ENCODE measurements around the gene CSMD2.

The CSMD2 gene

GRCh38 chr1:34050709-34051485, 114.1 kb downstream of the CSMD2 start:
- ChIA-PET CTCF (interaction anchor here (0.7 kb wide), 1 partner anchor 418 kb away, joined by 3 read pairs; no protein-coding TSS in a partner anchor), POLR2A (no interaction called here)
- no peak for DNase-seq (ENCODE audit: extremely low spot score)
- TF ChIP-seq ZNF384 (IDR thresholded peaks at IDR 0.05) (no peak), FOXM1 (IDR thresholded peaks at IDR 0.05; ENCODE audit: borderline replicate concordance) (no peak), BHLHE40 (IDR thresholded peaks at IDR 0.05; ENCODE audit: borderline replicate concordance) (no peak), ARNT (IDR thresholded peaks at IDR 0.05) (no peak), FOXA1 (IDR thresholded peaks at IDR 0.05) (no peak), TARDBP (IDR thresholded peaks at IDR 0.05) (no peak), PKNOX1 (IDR thresholded peaks at IDR 0.05) (no peak), NFRKB (IDR thresholded peaks at IDR 0.05) (no peak), LEF1 (IDR thresholded peaks at IDR 0.05; ENCODE audit: borderline replicate concordance) (no peak), ELF4 (IDR thresholded peaks at IDR 0.05) (no peak), SP1 (IDR thresholded peaks at IDR 0.05) (no peak), HDGF (IDR thresholded peaks at IDR 0.05; ENCODE audit: borderline replicate concordance) (no peak), SUZ12 (IDR thresholded peaks at IDR 0.05) (no peak), CTBP1 (IDR thresholded peaks at IDR 0.05; ENCODE audit: borderline replicate concordance) (no peak), L3MBTL2 (conservative IDR thresholded peaks at IDR 0.05) (no peak)

- TF ChIP-seq FOXA1 (IDR thresholded peaks at IDR 0.05) (no peak), FOXK2 (IDR thresholded peaks at IDR 0.05) (no peak), L3MBTL2 (conservative IDR thresholded peaks at IDR 0.05) (no peak), ARNT (IDR thresholded peaks at IDR 0.05) (no peak), BHLHE40 (IDR thresholded peaks at IDR 0.05; ENCODE audit: borderline replicate concordance) (no peak), LEF1 (IDR thresholded peaks at IDR 0.05; ENCODE audit: borderline replicate concordance) (no peak), ZNF384 (IDR thresholded peaks at IDR 0.05) (no peak), FOXM1 (IDR thresholded peaks at IDR 0.05; ENCODE audit: borderline replicate concordance) (no peak), CTBP1 (IDR thresholded peaks at IDR 0.05; ENCODE audit: borderline replicate concordance) (no peak), HDGF (IDR thresholded peaks at IDR 0.05; ENCODE audit: borderline replicate concordance) (no peak), PKNOX1 (IDR thresholded peaks at IDR 0.05) (no peak), NFRKB (IDR thresholded peaks at IDR 0.05) (no peak), ELF4 (IDR thresholded peaks at IDR 0.05) (no peak)
- ChIA-PET POLR2A (no interaction called here), CTCF (interaction anchor here (0.7 kb wide), 1 partner anchor 417 kb away, joined by 3 read pairs; no protein-coding TSS in a partner anchor)
- no peak for DNase-seq (ENCODE audit: extremely low spot score)
Observed at GRCh38 chr1:34049994-34050393, 115.0 kb downstream of the CSMD2 start.

GRCh38 chr1:34049477-34049876, 115.6 kb downstream of the CSMD2 start:
- TF ChIP-seq NFRKB (IDR thresholded peaks at IDR 0.05) (no peak), SUZ12 (IDR thresholded peaks at IDR 0.05) (no peak), ZNF384 (IDR thresholded peaks at IDR 0.05) (no peak), FOXK2 (IDR thresholded peaks at IDR 0.05) (no peak), LEF1 (IDR thresholded peaks at IDR 0.05; ENCODE audit: borderline replicate concordance) (no peak), CTBP1 (IDR thresholded peaks at IDR 0.05; ENCODE audit: borderline replicate concordance) (no peak), FOXM1 (IDR thresholded peaks at IDR 0.05; ENCODE audit: borderline replicate concordance) (no peak), ARNT (IDR thresholded peaks at IDR 0.05) (no peak), L3MBTL2 (conservative IDR thresholded peaks at IDR 0.05) (no peak), SP1 (IDR thresholded peaks at IDR 0.05) (no peak)
- DNase-seq (ENCODE audit: extremely low spot score) = no peak
- ChIA-PET CTCF (no interaction called here), POLR2A (no interaction called here)

- TF ChIP-seq ELF4 (IDR thresholded peaks at IDR 0.05) (no peak), CTBP1 (IDR thresholded peaks at IDR 0.05; ENCODE audit: borderline replicate concordance) (no peak), BHLHE40 (IDR thresholded peaks at IDR 0.05; ENCODE audit: borderline replicate concordance) (no peak), L3MBTL2 (conservative IDR thresholded peaks at IDR 0.05) (no peak), NFRKB (IDR thresholded peaks at IDR 0.05) (no peak), FOXM1 (IDR thresholded peaks at IDR 0.05; ENCODE audit: borderline replicate concordance) (no peak), SUZ12 (IDR thresholded peaks at IDR 0.05) (no peak), TARDBP (IDR thresholded peaks at IDR 0.05) (no peak), LEF1 (IDR thresholded peaks at IDR 0.05; ENCODE audit: borderline replicate concordance) (no peak), FOXA1 (IDR thresholded peaks at IDR 0.05) (no peak), PKNOX1 (IDR thresholded peaks at IDR 0.05) (no peak), FOXK2 (IDR thresholded peaks at IDR 0.05) (no peak)
- ChIA-PET POLR2A (no interaction called here), CTCF (no interaction called here)
- DNase-seq (ENCODE audit: extremely low spot score) = no peak
Observed at GRCh38 chr1:34037856-34038255, 127.2 kb downstream of the CSMD2 start.

- no peak for TF ChIP-seq FOXA1 (IDR thresholded peaks at IDR 0.05)
- TF ChIP-seq FOXK2 (IDR thresholded peaks at IDR 0.05) = no peak
- TF ChIP-seq PKNOX1 (IDR thresholded peaks at IDR 0.05) = no peak
- no peak for TF ChIP-seq ARNT (IDR thresholded peaks at IDR 0.05)
- TF ChIP-seq SP1 (IDR thresholded peaks at IDR 0.05) = no peak
- no peak for TF ChIP-seq CTBP1 (IDR thresholded peaks at IDR 0.05; ENCODE audit: borderline replicate concordance)
- TF ChIP-seq L3MBTL2 (conservative IDR thresholded peaks at IDR 0.05) = no peak
- TF ChIP-seq HDGF (IDR thresholded peaks at IDR 0.05; ENCODE audit: borderline replicate concordance) = no peak
- TF ChIP-seq FOXM1 (IDR thresholded peaks at IDR 0.05; ENCODE audit: borderline replicate concordance) = no peak
- TF ChIP-seq BHLHE40 (IDR thresholded peaks at IDR 0.05; ENCODE audit: borderline replicate concordance) = no peak
- no peak for TF ChIP-seq ELF4 (IDR thresholded peaks at IDR 0.05)
- TF ChIP-seq NFRKB (IDR thresholded peaks at IDR 0.05) = no peak
- TF ChIP-seq TARDBP (IDR thresholded peaks at IDR 0.05) = no peak
- no peak for TF ChIP-seq SUZ12 (IDR thresholded peaks at IDR 0.05)
- TF ChIP-seq ZNF384 (IDR thresholded peaks at IDR 0.05) = no peak
- no peak for TF ChIP-seq LEF1 (IDR thresholded peaks at IDR 0.05; ENCODE audit: borderline replicate concordance)
- ChIA-PET POLR2A (no interaction called here), CTCF (no interaction called here)
- no peak for DNase-seq (ENCODE audit: extremely low spot score)
Observed at GRCh38 chr1:34037109-34037508, 127.9 kb downstream of the CSMD2 start.

All from HEK293T (cell line).